H1 (cell line): Measurements from ENCODE around the gene SON. TPM values are rescaled to one million over a fixed set of nuclear protein-coding genes. Genes with fewer than 3 reads are reported as not detected.
A peak's percentile ranks its signal among the peaks of the same experiment; 100 is the strongest.

Source experiments
- ASH2L ChIP-seq: fragments of 200-600, 300-600 bp; sonication (generic); IDR thresholded peaks from one replicate; pipeline ENCODE4 v1.7.1; 2017; ENCODE audit warnings: low read length
- CREB1 ChIP-seq: IDR thresholded peaks from 2 replicates; pipeline ENCODE4 v1.6.1; 2012; ENCODE audit warnings: inconsistent platforms
- GABPA ChIP-seq: IDR thresholded peaks from 2 replicates; pipeline ENCODE4 v1.6.1; 2011; ENCODE audit warnings: mild to moderate bottlenecking, low read length, moderate library complexity, borderline replicate concordance; ENCODE audit not compliant: insufficient read depth
- JUND ChIP-seq: IDR thresholded peaks from 2 replicates; pipeline ENCODE4 v1.6.1; 2011; ENCODE audit warnings: mild to moderate bottlenecking, improper control_type of control experiment, low read length
- KDM4A ChIP-seq: IDR thresholded peaks from one replicate; pipeline ENCODE4 v1.7.1; 2012; ENCODE audit warnings: low read depth, mild to moderate bottlenecking, moderate library complexity, low read length, inconsistent platforms; ENCODE audit not compliant: severe bottlenecking
- KDM5A ChIP-seq: fragments of 200-600 bp; IDR thresholded peaks from 2 replicates; pipeline ENCODE4 v1.7.1; 2012; ENCODE audit warnings: mild to moderate bottlenecking, low read length, inconsistent platforms, mixed read lengths
- POLR2A ChIP-seq, 2 experiments: IDR thresholded peaks; 1 replicate in 1 of 2; 2 replicates in 1 of 2; pipeline ENCODE4 v1.6.1; 2011; ENCODE audit warnings: low read depth in 2 of 2, low read length in 2 of 2, mild to moderate bottlenecking in 2 of 2; ENCODE audit errors: control extremely low read depth in 1 of 2
- POLR2AphosphoS5 ChIP-seq: IDR thresholded peaks from 2 replicates; pipeline ENCODE4 v1.6.1; 2011; ENCODE audit warnings: low read depth, low read length
- RAD21 ChIP-seq, 2 experiments: IDR thresholded peaks in 1 of 2; conservative IDR thresholded peaks in 1 of 2; 2 replicates each; pipeline ENCODE4 v1.6.1; 2011; ENCODE audit warnings: low read depth in 2 of 2, low read length in 2 of 2, improper control_type of control experiment in 1 of 2, inconsistent platforms in 1 of 2, mild to moderate bottlenecking in 1 of 2, moderate library complexity in 1 of 2
- SIN3A ChIP-seq, 2 experiments: IDR thresholded peaks in 1 of 2; conservative IDR thresholded peaks in 1 of 2; 2 replicates each; pipeline ENCODE4 v1.6.1; 2011 to 2012; ENCODE audit warnings: low read length in 2 of 2, improper control_type of control experiment in 1 of 2, low read depth in 1 of 2, mild to moderate bottlenecking in 1 of 2
- SP4 ChIP-seq: IDR thresholded peaks from 2 replicates; pipeline ENCODE4 v1.6.1; 2012; ENCODE audit warnings: low read length, inconsistent platforms
- TAF1 ChIP-seq: IDR thresholded peaks from 2 replicates; pipeline ENCODE4 v1.6.1; 2011; ENCODE audit warnings: mild to moderate bottlenecking, low read depth, low read length
- TAF7 ChIP-seq: optimal IDR thresholded peaks from 2 replicates; pipeline ENCODE3; 2011; ENCODE audit warnings: low read depth, mild to moderate bottlenecking, inconsistent platforms, low read length, moderate library complexity, borderline replicate concordance
- polyA plus RNA-seq, 7 experiments: library from polyadenylated mRNA; depleted of rRNA in 3 of 7; stranded (reverse) in 5 of 7; unstranded in 2 of 7; fragments of >200 nt in 5 of 7; fragments of 200-250 nt in 2 of 7; gene quantifications; 1 replicate in 5 of 7; 2 replicates in 1 of 7; 4 replicates in 1 of 7; pipeline versions ENCODE4 v1.2.1 to v1.2.3, GENCODE V29; 2011 to 2013; ENCODE audit warnings: missing spikeins in 2 of 7, mixed read lengths in 2 of 7
- total RNA-seq: library from RNA; stranded (reverse); fragmentation: NEBNext Ultra II Directional; extraction: Animal tissue kit (Norgen Biotek cat#: 25700); gene quantifications from 2 replicates; pipeline ENCODE4 v1.2.1, GENCODE V29; 2021
- TF ChIP-seq, protein P1 (sequence below): IDR thresholded peaks from 2 replicates; pipeline ENCODE4 v1.6.1; 2012; ENCODE audit warnings: inconsistent platforms

SON gene
- total and polyA plus RNA-seq, 2 of the 8 experiments (the other 6 are each of a cell fraction or from before 2014, with no cell fraction given) = 122 to 274 TPM

DNA sequence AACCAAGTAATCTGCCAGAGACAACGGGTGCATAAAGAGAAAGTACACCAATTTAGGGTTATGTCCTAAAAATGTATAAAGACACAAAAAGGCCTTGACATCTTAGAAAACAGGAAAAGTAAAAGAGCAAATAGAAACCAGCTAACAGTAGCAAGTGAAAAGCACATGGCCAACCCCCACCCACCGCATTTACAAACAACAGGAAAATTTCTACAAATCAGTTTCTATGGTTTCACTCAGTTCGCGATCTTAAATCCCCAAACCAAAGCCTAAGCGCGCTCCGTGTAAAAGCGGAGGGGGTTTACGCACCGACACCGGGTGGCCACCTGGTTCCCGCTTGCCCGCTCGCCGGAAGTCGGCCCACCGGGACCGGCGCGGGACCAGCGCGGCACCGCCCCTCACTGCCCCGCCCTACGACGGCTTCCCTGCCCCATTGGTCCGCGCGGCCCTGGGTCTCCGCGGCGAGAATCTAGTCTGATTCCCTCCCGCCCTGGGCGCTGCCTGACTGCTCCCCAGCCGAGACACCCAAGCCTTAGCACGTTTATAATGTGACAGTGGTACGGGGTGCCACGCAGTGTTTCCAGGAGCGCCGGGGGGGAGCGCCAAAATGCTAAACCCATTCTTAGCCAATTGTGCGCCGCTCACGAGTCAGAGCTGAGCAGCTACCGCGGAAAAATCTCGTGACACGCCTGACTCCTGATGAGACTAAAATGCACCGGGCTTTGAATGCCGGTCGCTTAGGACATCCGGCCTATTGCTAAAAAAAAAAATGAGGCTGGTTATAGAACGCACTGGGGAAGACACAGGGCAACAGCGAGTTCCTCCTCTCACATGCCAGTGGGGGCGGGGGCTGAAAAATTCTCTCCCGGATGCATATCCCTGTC, 840 bp upstream of the SON start, which contains the start of gene GART (continued):
- peak; percentile 79 for TF ChIP-seq TAF1
- TF ChIP-seq POLR2AphosphoS5 = peak; percentile 88
- TF ChIP-seq, protein P1, sequence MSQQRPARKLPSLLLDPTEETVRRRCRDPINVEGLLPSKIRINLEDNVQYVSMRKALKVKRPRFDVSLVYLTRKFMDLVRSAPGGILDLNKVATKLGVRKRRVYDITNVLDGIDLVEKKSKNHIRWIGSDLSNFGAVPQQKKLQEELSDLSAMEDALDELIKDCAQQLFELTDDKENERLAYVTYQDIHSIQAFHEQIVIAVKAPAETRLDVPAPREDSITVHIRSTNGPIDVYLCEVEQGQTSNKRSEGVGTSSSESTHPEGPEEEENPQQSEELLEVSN = peak; percentile 68
- TF ChIP-seq KDM5A = no peak
- peak; percentile 59 for TF ChIP-seq ASH2L
- TF ChIP-seq SIN3A (conservative IDR thresholded peaks at IDR 0.05 in 1 of 2, IDR thresholded peaks at IDR 0.05 in 1 of 2; ENCODE audit: low read depth in 1 of 2, low read length in 2 of 2) = peak; percentile 78 to 79; a peak in 3 of 4 replicates
- TF ChIP-seq CREB1 = no peak
- no peak for TF ChIP-seq RAD21 (IDR thresholded peaks at IDR 0.05 in 1 of 2, conservative IDR thresholded peaks at IDR 0.05 in 1 of 2; ENCODE audit: low read depth in 2 of 2, low read length in 2 of 2)
- peak; percentile 32 for TF ChIP-seq TAF7
- peak; percentile 26; the same call in 1 of the 2 replicates for TF ChIP-seq JUND
- TF ChIP-seq SP4 = no peak
- peak; percentile 1 for TF ChIP-seq KDM4A
- peak; percentile 57 to 75 for TF ChIP-seq POLR2A (IDR thresholded peaks at IDR 0.05; ENCODE audit: control extremely low read depth in 1 of 2, low read depth in 2 of 2, low read length in 2 of 2)
- peak; percentile 40; the same call in 1 of the 2 replicates for TF ChIP-seq GABPA
